A549 (cell line): Measurements from ENCODE around the gene TMEM87B. TPM values are rescaled to one million over a fixed set of nuclear protein-coding genes. Genes with fewer than 3 reads are reported as not detected.

Experiments used
- ATAC-seq, 2 experiments: fragments of 200-7000 bp in 1 of 2; fragments of >200 bp in 1 of 2; cut with Nextera tagmentation in 1 of 2; cut with Tn5 transposase in 1 of 2; 3 replicates each; pipeline versions ENCODE4 v1.8.0 to v1.9.1; 2018 to 2020; ENCODE audit warnings: mild to moderate bottlenecking in 1 of 2, moderate library complexity in 1 of 2
- CTCF ChIA-PET: fragments of 300-600 bp; sonication (Branson Sonifier 250); formaldehyde crosslinking; extraction: SDS; loops from one replicate; lab custom pipeline; 2021; ENCODE audit warnings: antibody characterized with exemption, inconsistent platforms; lab: Yijun Ruan, JAX
- POLR2A ChIA-PET: fragments of 350-600 bp; formaldehyde crosslinking; extraction: SDS; loops from one replicate; lab custom pipeline; 2021; ENCODE audit warnings: antibody characterized with exemption, inconsistent platforms; lab: Yijun Ruan, JAX
- DNase-seq, 2 experiments: peaks; one replicate each; pipeline versions ENCODE4 v3.0.0 to v3.0.0-alpha.2; 2011 to 2016; ENCODE audit warnings: low read depth in 1 of 2, low spot score in 1 of 2
- FAIRE-seq: peaks from 2 replicates; lab custom pipeline; 2011; peaks lifted over from hg19 to GRCh38; lab: Jason Lieb, UNC
- H3K27ac ChIP-seq, 2 experiments: fragments of >200 bp; sonication (Bioruptor Twin); formaldehyde crosslinking; 3 replicates each; pipeline ENCODE4 v1.5.1; 2016 to 2017
- H3K4me1 ChIP-seq: fragments of >200 bp; sonication (Bioruptor Twin); formaldehyde crosslinking; 3 replicates; pipeline ENCODE4 v1.6.1; 2016
- H3K4me2 ChIP-seq: fragments of >200 bp; sonication (Bioruptor Twin); formaldehyde crosslinking; 3 replicates; pipeline ENCODE4 v1.6.1; 2016
- H3K4me3 ChIP-seq: fragments of >200 bp; sonication (Bioruptor Twin); formaldehyde crosslinking; 3 replicates; pipeline ENCODE4 v1.5.1; 2016
- H3K9me3 ChIP-seq: fragments of >200 bp; sonication (Bioruptor Twin); formaldehyde crosslinking; 3 replicates; pipeline ENCODE4 v1.6.1; 2016
- ATOH8 ChIP-seq: fragments of 250-450 bp; sonication (Bioruptor Pico); IDR thresholded peaks from 2 replicates; pipeline ENCODE4 v1.5.0; 2020; ENCODE audit warnings: low read depth, mild to moderate bottlenecking, moderate library complexity
- BHLHE40 ChIP-seq: IDR thresholded peaks from 2 replicates; pipeline ENCODE4 v1.6.1; 2012; ENCODE audit warnings: low read depth, low read length, inconsistent platforms
- CBX8 ChIP-seq: fragments of 200-600 bp; sonication (generic); IDR thresholded peaks from 2 replicates; pipeline ENCODE4 v1.6.1; 2016
- CTCF ChIP-seq: fragments of >200 bp; sonication (Bioruptor Twin); formaldehyde crosslinking; IDR thresholded peaks from 3 replicates; pipeline ENCODE4 v1.5.1; 2016
- EHF ChIP-seq: fragments of 250-450 bp; sonication (Bioruptor Pico); IDR thresholded peaks from 2 replicates; pipeline ENCODE4 v1.5.0; 2020; ENCODE audit warnings: mild to moderate bottlenecking
- EHMT2 ChIP-seq: fragments of 200-600 bp; sonication (generic); IDR thresholded peaks from 2 replicates; pipeline ENCODE4 v1.6.1; 2016; ENCODE audit warnings: antibody characterized with exemption, low read depth, mild to moderate bottlenecking, moderate library complexity
- EP300 ChIP-seq, 2 experiments: fragments of >200 bp; sonication (Bioruptor Twin); formaldehyde crosslinking; IDR thresholded peaks; 2 replicates in 1 of 2; 3 replicates in 1 of 2; pipeline ENCODE4 v1.6.1; 2016 to 2017
- FOSB ChIP-seq: fragments of 250-450 bp; sonication (Bioruptor Pico); IDR thresholded peaks from 2 replicates; pipeline ENCODE4 v1.5.0; 2020; ENCODE audit warnings: mild to moderate bottlenecking, moderate library complexity
- FOSL2 ChIP-seq, 2 experiments: fragments of 450-650 bp in 1 of 2; fragments of >200 bp in 1 of 2; sonication (Bioruptor Twin) in 1 of 2; formaldehyde crosslinking; IDR thresholded peaks; 2 replicates each; pipeline versions ENCODE4 v1.5.0 to v1.6.1; 2016 to 2020; ENCODE audit warnings: mild to moderate bottlenecking in 1 of 2, moderate library complexity in 1 of 2
- FOXS1 ChIP-seq: fragments of 250-450 bp; sonication (Bioruptor Pico); IDR thresholded peaks from 2 replicates; pipeline ENCODE4 v1.5.0; 2020; ENCODE audit warnings: mild to moderate bottlenecking, moderate library complexity
- GATA3 ChIP-seq: IDR thresholded peaks from 2 replicates; pipeline ENCODE4 v1.6.1; 2012; ENCODE audit warnings: borderline replicate concordance
- HMGXB4 ChIP-seq: fragments of 250-450 bp; sonication (Bioruptor Pico); IDR thresholded peaks from 2 replicates; pipeline ENCODE4 v1.5.0; 2021; ENCODE audit warnings: mild to moderate bottlenecking, moderate library complexity, borderline replicate concordance
- HOXA7 ChIP-seq: fragments of 250-450 bp; sonication (Bioruptor Pico); IDR thresholded peaks from 2 replicates; pipeline ENCODE4 v1.5.0; 2020; ENCODE audit warnings: mild to moderate bottlenecking, moderate library complexity
- JUN ChIP-seq, 2 experiments: fragments of >200 bp; sonication (Bioruptor Twin); formaldehyde crosslinking; IDR thresholded peaks; 2 replicates in 1 of 2; 3 replicates in 1 of 2; pipeline ENCODE4 v1.6.1; 2016 to 2017
- JUNB ChIP-seq: fragments of >200 bp; sonication (Bioruptor Twin); formaldehyde crosslinking; IDR thresholded peaks from 2 replicates; pipeline ENCODE4 v1.6.1; 2016
- KDM1A ChIP-seq: fragments of 200-600 bp; sonication (generic); IDR thresholded peaks from 2 replicates; pipeline ENCODE4 v1.6.1; 2016; ENCODE audit warnings: low read depth, mild to moderate bottlenecking
- KDM5A ChIP-seq: fragments of 200-600 bp; sonication (generic); IDR thresholded peaks from 2 replicates; pipeline ENCODE4 v1.6.1; 2016; ENCODE audit warnings: antibody characterized with exemption, mild to moderate bottlenecking
- MAFK ChIP-seq: fragments of 450-650 bp; IDR thresholded peaks from 2 replicates; pipeline ENCODE4 v1.6.1; 2014; ENCODE audit not compliant: partially characterized antibody
- MYC ChIP-seq: IDR thresholded peaks from 2 replicates; pipeline ENCODE4 v1.6.1; 2012; ENCODE audit warnings: mild to moderate bottlenecking, inconsistent platforms, low read length, improper control_type of control experiment, borderline replicate concordance
- NFE2L2 ChIP-seq: fragments of 150-350 bp; conservative IDR thresholded peaks from 2 replicates; pipeline ENCODE4 v1.6.1; 2014; ENCODE audit warnings: low read length
- NPAS2 ChIP-seq: fragments of 250-450 bp; sonication (Bioruptor Pico); IDR thresholded peaks from 2 replicates; pipeline ENCODE4 v1.8.0; 2022; ENCODE audit warnings: mild to moderate bottlenecking, moderate library complexity, borderline replicate concordance
- NR3C1 ChIP-seq: fragments of >200 bp; sonication (Bioruptor Twin); formaldehyde crosslinking; IDR thresholded peaks from 3 replicates; pipeline ENCODE4 v1.6.1; 2017
- PBX3 ChIP-seq: IDR thresholded peaks from 2 replicates; pipeline ENCODE4 v1.6.1; 2012
- POLR2AphosphoS2 ChIP-seq: conservative IDR thresholded peaks from 2 replicates; pipeline ENCODE4 v1.6.1; 2012; ENCODE audit warnings: low read length, improper control_type of control experiment, inconsistent platforms
- RAD21 ChIP-seq, 2 experiments: fragments of >200 bp in 1 of 2; sonication (Bioruptor Twin) in 1 of 2; formaldehyde crosslinking in 1 of 2; IDR thresholded peaks in 1 of 2; conservative IDR thresholded peaks in 1 of 2; 2 replicates in 1 of 2; 3 replicates in 1 of 2; pipeline ENCODE4 v1.6.1; 2012 to 2018; ENCODE audit warnings: inconsistent platforms in 1 of 2
- RCOR1 ChIP-seq: fragments of 150-350 bp; IDR thresholded peaks from 2 replicates; pipeline ENCODE4 v1.6.1; 2014; ENCODE audit warnings: antibody characterized with exemption, low read length, low read depth
- RFX5 ChIP-seq: fragments of 450-650 bp; IDR thresholded peaks from 2 replicates; pipeline ENCODE4 v1.7.1; 2014; ENCODE audit warnings: antibody characterized with exemption, mild to moderate bottlenecking, moderate library complexity
- RNF2 ChIP-seq: fragments of 200-600 bp; sonication (generic); IDR thresholded peaks from 2 replicates; pipeline ENCODE4 v1.6.1; 2016; ENCODE audit warnings: low read depth, mild to moderate bottlenecking, antibody characterized with exemption, moderate library complexity, borderline replicate concordance
- SREBF2 ChIP-seq: fragments of 450-650 bp; IDR thresholded peaks from 2 replicates; pipeline ENCODE4 v1.6.1; 2014; ENCODE audit warnings: mild to moderate bottlenecking, moderate library complexity
- TFCP2L1 ChIP-seq: fragments of 250-450 bp; sonication (Bioruptor Pico); IDR thresholded peaks from 2 replicates; pipeline ENCODE4 v1.5.0; 2021; ENCODE audit warnings: mild to moderate bottlenecking
- ZC3H11A ChIP-seq: fragments of 450-650 bp; IDR thresholded peaks from 2 replicates; pipeline ENCODE4 v1.6.1; 2014; ENCODE audit warnings: antibody characterized with exemption, mild to moderate bottlenecking
- ZSCAN20 ChIP-seq: fragments of 250-450 bp; sonication (Bioruptor Pico); IDR thresholded peaks from 2 replicates; pipeline ENCODE4 v1.8.0; 2022; ENCODE audit warnings: mild to moderate bottlenecking, moderate library complexity
- WGBS: methylation state at CpG from one replicate; pipeline ENCODE4 v1.1.6; 2017; ENCODE audit errors: missing lambda C conversion rate; 5-methylcytosine and 5-hydroxymethylcytosine counted together
- polyA plus RNA-seq, 4 experiments: library from polyadenylated mRNA; depleted of rRNA in 3 of 4; stranded (reverse); fragments of >200 nt; fragmentation: RNase III in 1 of 4; extraction: RNeasy Plus Mini Kit Qiagen cat#74134 plus additional on column Dnase treatment in 1 of 4; gene quantifications; 2 replicates in 3 of 4; 3 replicates in 1 of 4; pipeline ENCODE4 v1.2.3, GENCODE V29; 2011 to 2017

Gene TMEM87B
- polyA plus RNA-seq, 2 of the 4 experiments (the other 2 are of a cell fraction), result 12.3 to 27.0 TPM

GRCh38 chr2:112012556-112012955 is 42.5 kb upstream of the TMEM87B start:
- 83% methylated on average over 5 of the region's 5 CpGs for WGBS
- POLR2A ChIA-PET, result no interaction called here
- CTCF ChIA-PET, result no interaction called here
- Histone ChIP-seq H3K27ac (no peak overlapping the region), H3K4me2 (no peak overlapping the region), H3K4me1 (peaks cover 4% of the 10 kb centered on the region; the same call in 1 of the 3 replicates), H3K9me3 (no peaks in the 10 kb centered on the region), H3K4me3 (no peak overlapping the region)
- ATAC-seq (no peak), DNase-seq (no peak), FAIRE-seq (no peak)
- no peak for TF ChIP-seq NR3C1
- no peak for TF ChIP-seq EHMT2
- no peak for TF ChIP-seq EHF
- TF ChIP-seq NPAS2, result no peak
- no peak for TF ChIP-seq ZSCAN20
- no peak for TF ChIP-seq PBX3
- no peak for TF ChIP-seq RAD21 (conservative IDR thresholded peaks at IDR 0.05 in 1 of 2, IDR thresholded peaks at IDR 0.05 in 1 of 2)
- no peak for TF ChIP-seq SREBF2
- no peak for TF ChIP-seq RFX5
- TF ChIP-seq CTCF, result no peak
- no peak for TF ChIP-seq NFE2L2
- no peak for TF ChIP-seq FOSL2 (IDR thresholded peaks at IDR 0.05)
- no peak for TF ChIP-seq FOSL2 (CRISPR knock-in tag; IDR thresholded peaks at IDR 0.05)
- no peak for TF ChIP-seq KDM1A
- no peak for TF ChIP-seq ATOH8
- TF ChIP-seq GATA3, result no peak
- no peak for TF ChIP-seq JUNB

- ATAC-seq (no peak), FAIRE-seq (no peak), DNase-seq (no peak)
- TF ChIP-seq ZC3H11A (no peak), JUN (IDR thresholded peaks at IDR 0.05) (no peak), CBX8 (no peak)
- CTCF ChIA-PET, result no interaction called here
- WGBS, result 76% methylated on average over 8 of the region's 8 CpGs
- POLR2A ChIA-PET, result no interaction called here
- Histone ChIP-seq H3K4me3 (no peak overlapping the region), H3K4me1 (peaks cover 4% of the 10 kb centered on the region; the same call in 1 of the 3 replicates), H3K27ac (no peak overlapping the region), H3K4me2 (no peak overlapping the region), H3K9me3 (no peaks in the 10 kb centered on the region)
These were observed 36.2 kb upstream of the TMEM87B start for GRCh38 chr2:112018846-112019245.

- 68% methylated on average over 4 of the region's 4 CpGs for WGBS
- CTCF ChIA-PET, result interaction anchor here (0.9 to 1.2 kb wide), 3 partner anchors 28 to 131 kb away, joined by 3 to 5 read pairs (median 3); no protein-coding TSS in a partner anchor
- TF ChIP-seq KDM5A (no peak), EP300 (IDR thresholded peaks at IDR 0.05) (no peak), TFCP2L1 (CRISPR knock-in tag) (no peak), MAFK (no peak), FOSB (CRISPR knock-in tag) (no peak), ATOH8 (no peak), RCOR1 (no peak), MYC (no peak), BHLHE40 (no peak), RFX5 (no peak), POLR2AphosphoS2 (no peak), FOXS1 (CRISPR knock-in tag) (no peak), NR3C1 (no peak), NFE2L2 (no peak), HMGXB4 (no peak), RNF2 (no peak), HOXA7 (CRISPR knock-in tag) (no peak)
These were observed 35.5 kb upstream of the TMEM87B start for GRCh38 chr2:112019569-112019982.

More at GRCh38 chr2:112019569-112019982, 35.5 kb upstream of the TMEM87B start:
- Histone ChIP-seq H3K27ac (no peak overlapping the region), H3K4me1 (peaks cover 4% of the 10 kb centered on the region; the same call in 1 of the 3 replicates), H3K4me2 (no peak overlapping the region), H3K4me3 (no peak overlapping the region), H3K9me3 (no peaks in the 10 kb centered on the region)
- no peak for FAIRE-seq
- POLR2A ChIA-PET, result no interaction called here
- no peak for ATAC-seq
- no peak for DNase-seq
